GM18520 (cell line): ENCODE data around the gene RAPGEF1.

Experiments used
- ATAC-seq: cut with Tn5 transposase; IDR thresholded peaks from one replicate; pipeline ENCODE4 v1.9.1; 2021; ENCODE audit not compliant: unreplicated experiment

Gene RAPGEF1

GRCh38 chr9:131752231-131752884, 12.5 kb upstream of the RAPGEF1 start:
- no peak for ATAC-seq

- ATAC-seq: no peak
These were observed 8.6 kb upstream of the RAPGEF1 start for GRCh38 chr9:131748411-131748955.

- ATAC-seq: no peak
These were observed 7.5 kb upstream of the RAPGEF1 start for GRCh38 chr9:131747352-131747751.

- no peak for ATAC-seq
These were observed 5.7 kb upstream of the RAPGEF1 start for GRCh38 chr9:131745610-131746009.

GRCh38 chr9:131744720-131745201, 4.9 kb upstream of the RAPGEF1 start:
- no peak for ATAC-seq

GRCh38 chr9:131744171-131744719, 4.4 kb upstream of the RAPGEF1 start:
- ATAC-seq: no peak

- ATAC-seq: no peak
These were observed 3.6 kb upstream of the RAPGEF1 start for GRCh38 chr9:131743501-131743900.

GRCh38 chr9:131743096-131743495, 3.2 kb upstream of the RAPGEF1 start:
- no peak for ATAC-seq

GRCh38 chr9:131740898-131741297, 1.0 kb upstream of the RAPGEF1 start:
- no peak for ATAC-seq

GRCh38 chr9:131739133-131739958, 530 bp downstream of the RAPGEF1 start:
- ATAC-seq: peak; percentile 23

GRCh38 chr9:131738293-131739132, 1.4 kb downstream of the RAPGEF1 start:
- ATAC-seq: no peak

GRCh38 chr9:131737426-131737825, 2.5 kb downstream of the RAPGEF1 start:
- no peak for ATAC-seq

- no peak for ATAC-seq
These were observed 3.4 kb downstream of the RAPGEF1 start for GRCh38 chr9:131736431-131736830.

- ATAC-seq: no peak
These were observed 4.4 kb downstream of the RAPGEF1 start for GRCh38 chr9:131735238-131736128.

GRCh38 chr9:131734781-131735180, 5.1 kb downstream of the RAPGEF1 start:
- ATAC-seq: no peak

- no peak for ATAC-seq
These were observed 5.7 kb downstream of the RAPGEF1 start for GRCh38 chr9:131734165-131734610.

GRCh38 chr9:131733541-131734061, 6.3 kb downstream of the RAPGEF1 start:
- ATAC-seq: no peak

GRCh38 chr9:131732636-131733289, 7.1 kb downstream of the RAPGEF1 start:
- no peak for ATAC-seq

- ATAC-seq: no peak
These were observed 7.8 kb downstream of the RAPGEF1 start for GRCh38 chr9:131732061-131732526.
